NAMALWA (cell line): ENCODE results near the gene ATG10.

Experiments
- DNase-seq: peaks from one replicate; pipeline ENCODE4 v3.0.0-alpha.2; 2015; ENCODE audit warnings: low spot score

The ATG10 gene

GRCh38 chr5:82165740-82166530 is 194.1 kb downstream of the ATG10 start:
- DNase-seq, result peak; percentile 75

- DNase-seq, result no peak
These were observed 195.6 kb downstream of the ATG10 start for GRCh38 chr5:82167372-82167935.

GRCh38 chr5:82168294-82168693 is 196.5 kb downstream of the ATG10 start:
- DNase-seq, result no peak

- no peak for DNase-seq
These were observed 198.1 kb downstream of the ATG10 start for GRCh38 chr5:82169892-82170291.

GRCh38 chr5:82174128-82174918 is 202.5 kb downstream of the ATG10 start:
- DNase-seq, result peak; percentile 82

GRCh38 chr5:82174919-82175219 is 203.0 kb downstream of the ATG10 start:
- no peak for DNase-seq

GRCh38 chr5:82176115-82176814 is 204.4 kb downstream of the ATG10 start:
- DNase-seq, result no peak

- DNase-seq, result no peak
These were observed 206.6 kb downstream of the ATG10 start for GRCh38 chr5:82178378-82178777.

GRCh38 chr5:82182662-82183061 is 210.8 kb downstream of the ATG10 start:
- no peak for DNase-seq

- DNase-seq, result no peak
These were observed 212.0 kb downstream of the ATG10 start for GRCh38 chr5:82183828-82184227.

GRCh38 chr5:82185851-82186250 is 214.0 kb downstream of the ATG10 start:
- no peak for DNase-seq

GRCh38 chr5:82197550-82197949 is 225.7 kb downstream of the ATG10 start:
- DNase-seq, result no peak

GRCh38 chr5:82204567-82204966 is 232.7 kb downstream of the ATG10 start:
- DNase-seq, result no peak

GRCh38 chr5:82205005-82205404 is 233.2 kb downstream of the ATG10 start:
- no peak for DNase-seq

GRCh38 chr5:82208371-82208770 is 236.5 kb downstream of the ATG10 start:
- DNase-seq, result no peak

- DNase-seq, result no peak
These were observed 240.2 kb downstream of the ATG10 start for GRCh38 chr5:82211855-82212572.

- DNase-seq, result no peak
These were observed 246.1 kb downstream of the ATG10 start for GRCh38 chr5:82217917-82218316.

GRCh38 chr5:82218374-82219156 is 246.7 kb downstream of the ATG10 start:
- no peak for DNase-seq

GRCh38 chr5:82221020-82221419 is 249.2 kb downstream of the ATG10 start:
- DNase-seq, result no peak

GRCh38 chr5:82222597-82223574 is 251.1 kb downstream of the ATG10 start:
- no peak for DNase-seq
